GM11168 (cell line): Measurements from ENCODE around the gene ZNF624.
"Not testable (repeated sequence)": the region's sequence is repeated elsewhere in the genome, so short reads cannot be mapped to it uniquely, and the experiment has no call there.

Source experiments
- in situ Hi-C: fragments of 300-500 bp; cut with MboI; formaldehyde crosslinking; loops from one replicate; pipeline ENCODE4 v1.12.0; 2022; ENCODE audit warnings: low sequenced_read_pairs; ENCODE audit not compliant: unreplicated experiment

The ZNF624 gene

DNA sequence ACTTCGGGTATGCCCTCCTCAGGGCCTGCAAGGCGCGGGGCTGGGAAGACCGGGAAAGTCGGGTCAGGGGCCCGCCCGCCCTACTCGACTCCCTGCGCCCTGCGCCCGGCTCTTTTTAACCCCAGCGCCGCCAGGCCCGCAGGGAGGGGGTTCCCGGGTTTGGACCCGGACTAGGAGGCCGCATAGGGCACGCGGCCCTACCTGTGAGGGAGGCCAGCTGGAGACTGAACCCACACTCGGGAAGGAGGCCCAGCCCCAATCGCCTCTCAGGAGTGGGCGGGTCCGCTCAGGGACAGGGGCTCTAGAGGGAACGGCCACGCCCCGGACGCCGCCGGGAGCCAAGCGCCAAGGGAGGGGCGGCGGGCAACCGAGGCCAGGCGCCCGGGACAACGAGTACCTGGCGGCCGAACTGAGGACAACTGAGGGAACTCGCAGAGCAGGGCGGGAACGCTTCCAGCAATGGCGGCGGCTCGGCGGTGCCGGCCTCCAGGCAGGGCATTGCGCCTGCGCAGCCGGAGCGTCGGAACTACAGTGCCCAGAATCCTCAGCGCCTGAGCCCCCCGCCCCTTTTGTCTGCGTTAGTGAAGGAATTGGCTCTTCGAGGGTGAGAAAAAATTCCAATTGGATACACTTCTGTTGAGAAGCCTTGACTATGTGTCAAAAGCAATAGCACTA is at the start of gene ZNF624:
ZNF624 (minus strand) TSS at position 484 of the 675 bp plus-strand sequence.
- in situ Hi-C loops = no loop called here

- in situ Hi-C loops = not testable (repeated sequence)
Observed at GRCh38 chr17:16697603-16698002, 44.0 kb upstream of the ZNF624 start.

DNA sequence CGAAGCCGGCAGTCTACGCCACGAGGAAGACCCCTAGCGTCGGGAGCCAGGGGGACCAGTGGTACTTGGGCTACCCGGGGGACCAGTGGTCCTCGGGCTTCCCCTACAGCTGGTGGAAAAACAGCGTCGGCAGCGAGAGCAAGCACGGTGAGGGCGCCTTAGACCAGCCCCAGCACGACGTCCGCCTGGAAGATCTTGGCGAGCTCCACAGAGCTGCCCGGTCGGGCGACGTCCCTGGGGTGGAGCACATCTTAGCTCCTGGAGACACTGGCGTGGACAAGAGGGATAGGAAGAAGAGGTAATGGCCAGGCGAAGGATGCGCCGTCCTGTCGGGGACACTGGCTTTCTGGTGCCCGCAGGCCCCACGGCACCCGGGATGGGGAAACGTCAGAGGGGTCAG is 36.8 kb upstream of the ZNF624 start:
- in situ Hi-C loops = not testable (repeated sequence)

GRCh38 chr17:16689731-16690281 is 36.2 kb upstream of the ZNF624 start, which contains the start of gene CCDC144A:
Gene CCDC144A (plus strand): TSS chr17:16690241. CDS start chr17:16690401, 160 bp downstream.
- in situ Hi-C loops = not testable (repeated sequence)

- in situ Hi-C loops = not testable (repeated sequence)
Observed at GRCh38 chr17:16687151-16687550, 33.5 kb upstream of the ZNF624 start.

GRCh38 chr17:16686019-16686418 is 32.4 kb upstream of the ZNF624 start:
- in situ Hi-C loops = not testable (repeated sequence)

DNA sequence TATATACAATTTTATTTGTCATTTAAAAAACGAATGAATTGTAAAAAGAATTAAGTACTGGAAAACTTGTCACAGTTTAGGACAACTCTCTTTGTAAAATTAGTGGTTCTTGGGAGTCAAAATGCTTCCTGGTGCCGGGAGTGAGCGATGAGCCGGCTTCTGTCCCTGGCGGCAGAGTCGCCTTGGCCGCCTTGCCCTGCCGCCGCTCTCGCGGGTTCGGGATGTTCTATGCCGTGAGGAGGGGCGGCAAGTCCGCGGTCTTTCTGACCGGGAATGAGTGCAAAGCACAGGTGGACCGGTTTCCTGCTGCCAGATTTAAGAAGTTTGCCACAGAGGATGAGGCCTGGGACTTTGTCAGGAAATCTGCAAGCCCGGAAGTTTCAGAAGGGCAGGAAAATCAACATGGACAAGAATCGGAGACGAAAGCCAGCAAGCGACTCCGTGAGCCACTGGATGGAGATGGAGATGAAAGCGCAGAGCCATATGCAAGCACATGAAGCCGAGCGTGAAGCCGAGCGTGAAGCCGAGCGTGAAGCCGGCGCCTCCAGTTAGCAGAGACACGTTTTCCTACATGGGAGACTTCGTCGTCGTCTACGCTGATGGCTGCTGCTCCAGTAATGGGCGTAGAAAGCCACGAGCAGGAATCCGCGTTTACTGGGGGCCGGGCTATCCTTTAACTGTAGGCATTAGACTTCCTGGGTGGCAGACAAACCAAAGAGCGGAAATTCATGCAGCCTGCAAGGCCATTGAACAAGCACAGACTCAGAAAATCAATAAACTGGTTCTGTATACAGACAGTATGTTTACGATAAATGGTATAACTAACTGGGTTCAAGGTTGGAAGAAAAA is 29.9 kb upstream of the ZNF624 start:
- in situ Hi-C loops = not testable (repeated sequence)

DNA sequence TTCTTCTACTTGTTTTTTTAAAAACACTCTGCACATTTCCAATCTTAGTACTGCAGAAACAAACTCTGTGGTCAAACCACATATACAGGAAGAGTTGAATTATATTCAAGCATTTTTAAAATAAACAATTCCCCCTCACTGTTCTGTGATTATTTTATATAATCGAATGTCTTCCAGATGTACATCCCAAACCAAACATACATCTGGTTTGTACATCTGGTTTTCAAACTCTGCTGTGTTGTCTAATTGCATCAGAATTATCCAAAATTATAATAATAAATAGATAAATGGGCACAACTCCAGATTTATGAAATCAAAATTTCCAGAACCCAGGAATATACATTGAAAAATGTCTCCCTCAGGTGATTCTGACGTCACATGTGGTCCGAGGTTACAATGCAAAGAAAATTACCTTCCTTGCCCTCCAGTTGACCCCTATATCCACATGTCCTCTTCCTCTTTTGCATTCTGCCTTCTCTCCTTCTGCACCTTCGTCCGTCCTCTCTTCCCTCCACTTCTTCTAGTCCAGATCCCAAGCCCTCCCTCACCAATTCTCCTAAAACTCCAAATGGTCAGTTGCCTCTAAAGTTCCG is 23.1 kb upstream of the ZNF624 start:
- in situ Hi-C loops = no loop called here

DNA sequence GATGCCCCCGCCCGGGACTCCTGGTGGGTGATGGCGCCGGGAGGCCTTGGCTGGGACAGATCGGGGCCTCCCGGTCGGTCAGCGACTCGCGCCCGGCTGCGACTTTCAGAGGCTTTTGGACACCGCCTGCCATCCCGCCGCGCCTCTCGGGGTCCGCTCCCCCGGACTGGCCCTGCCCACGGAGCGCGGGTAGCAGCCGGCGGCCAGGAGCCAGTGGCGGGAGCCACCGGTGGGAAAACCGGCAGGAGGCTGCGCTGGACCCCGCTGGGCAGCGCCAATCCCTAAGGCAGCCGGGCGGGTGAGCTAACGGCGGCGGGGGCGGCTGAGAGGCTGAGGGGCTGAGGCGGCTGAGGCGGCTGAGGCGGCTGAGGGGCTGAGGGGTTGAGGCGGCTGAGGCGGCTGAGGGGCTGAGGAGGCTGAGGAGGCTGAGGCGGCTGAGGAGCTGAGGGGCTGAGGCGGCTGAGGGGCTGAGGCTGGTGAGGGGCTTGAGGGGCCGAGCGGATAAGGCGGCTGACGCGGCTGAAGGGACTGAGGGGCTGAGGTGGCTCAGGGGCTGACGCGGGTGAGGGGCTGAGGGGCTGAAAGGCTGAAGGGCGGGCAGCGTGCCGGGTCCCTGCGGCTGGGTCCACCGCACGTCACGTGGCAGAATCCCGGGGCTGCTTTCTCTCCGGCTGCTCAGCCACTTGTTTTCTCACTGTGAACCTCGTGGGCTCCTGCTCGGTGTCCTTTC is 13.4 kb upstream of the ZNF624 start:
- in situ Hi-C loops = not testable (repeated sequence)

- in situ Hi-C loops = not testable (repeated sequence)
Observed at GRCh38 chr17:16666553-16666906, 12.9 kb upstream of the ZNF624 start.

GRCh38 chr17:16662936-16663335 is 9.3 kb upstream of the ZNF624 start:
- in situ Hi-C loops = no loop called here

- in situ Hi-C loops = no loop called here
Observed at GRCh38 chr17:16661217-16661616, 7.6 kb upstream of the ZNF624 start.

DNA sequence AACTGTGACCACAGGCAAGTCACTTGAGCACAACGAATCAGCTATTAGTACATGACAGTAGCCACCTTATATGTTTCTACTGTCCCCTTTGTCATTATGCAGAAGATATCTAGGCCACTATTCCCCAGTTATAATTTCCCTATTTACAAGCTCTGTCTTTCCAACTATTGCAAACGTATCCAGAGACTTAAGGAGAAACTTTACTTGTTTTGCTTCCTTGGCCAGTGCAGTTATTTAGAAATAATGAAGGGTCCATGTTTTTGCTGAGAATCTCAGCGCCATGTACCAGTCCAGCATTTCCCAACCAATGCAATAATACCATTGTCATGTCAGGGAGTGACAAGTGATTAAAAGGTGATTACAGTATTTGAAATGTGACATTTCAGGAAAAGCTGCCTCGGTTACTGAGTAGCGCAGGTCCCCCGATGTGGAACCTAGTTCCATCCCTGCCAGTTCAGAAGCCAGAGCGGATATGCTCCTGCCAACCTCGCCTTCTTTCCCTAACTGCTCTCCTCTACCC is 743 bp downstream of the ZNF624 start:
- in situ Hi-C loops = no loop called here

GRCh38 chr17:16652252-16652651 is 1.4 kb downstream of the ZNF624 start:
- in situ Hi-C loops = no loop called here

DNA sequence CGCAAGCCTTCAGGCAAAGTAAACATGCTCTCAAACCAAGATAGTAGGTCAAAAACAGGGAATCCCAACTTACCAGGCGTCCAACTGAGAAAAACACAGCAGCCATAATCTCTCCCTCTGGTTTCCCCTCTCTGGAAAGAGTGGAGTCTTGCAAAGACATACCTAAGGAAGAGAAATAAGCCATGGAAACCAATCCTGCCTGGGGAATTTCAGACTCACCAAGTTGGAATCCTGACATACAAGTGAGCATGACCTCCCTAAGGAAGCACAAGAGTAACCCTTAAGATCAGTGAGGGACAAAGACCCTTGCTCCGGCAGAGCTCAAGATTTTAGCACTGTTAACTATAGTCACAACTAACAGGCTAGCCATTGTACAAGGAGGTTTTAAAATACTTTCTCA is 4.1 kb downstream of the ZNF624 start:
- in situ Hi-C loops = no loop called here

- in situ Hi-C loops = no loop called here
Observed at GRCh38 chr17:16639438-16639837, 14.2 kb downstream of the ZNF624 start.

GRCh38 chr17:16623282-16623681 is 30.4 kb downstream of the ZNF624 start:
- in situ Hi-C loops = no loop called here

GRCh38 chr17:16622540-16623277 is 30.9 kb downstream of the ZNF624 start:
- in situ Hi-C loops = no loop called here

GRCh38 chr17:16617481-16618060 is 36.1 kb downstream of the ZNF624 start:
- in situ Hi-C loops = no loop called here
